ENCODE data around the gene CORO2B.

The CORO2B gene

DNA sequence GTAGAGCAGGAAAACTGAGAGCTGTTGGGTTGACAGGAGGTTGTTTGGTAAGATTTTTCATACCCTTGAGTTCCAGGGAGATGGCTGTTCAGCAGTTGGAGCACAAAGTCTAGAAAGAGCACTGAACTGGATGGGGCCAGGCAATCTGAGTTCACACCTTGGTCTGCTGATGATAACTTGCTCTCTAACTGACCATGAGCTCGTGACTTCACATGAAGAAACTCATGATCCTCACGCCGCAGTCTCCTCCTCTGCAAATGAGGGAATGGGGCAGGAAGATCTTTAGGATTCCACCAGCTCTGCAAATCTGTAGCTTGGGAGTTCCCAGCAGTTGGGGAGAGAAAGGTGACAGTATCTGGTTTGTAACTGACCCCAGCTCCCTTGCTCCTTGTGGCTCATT, 33.7 kb downstream of the CORO2B start:
- no peak for DNase-seq

- DNase-seq, result no peak
Measured at GRCh38 chr15:68612979-68613740, 34.4 kb downstream of the CORO2B start.

DNA sequence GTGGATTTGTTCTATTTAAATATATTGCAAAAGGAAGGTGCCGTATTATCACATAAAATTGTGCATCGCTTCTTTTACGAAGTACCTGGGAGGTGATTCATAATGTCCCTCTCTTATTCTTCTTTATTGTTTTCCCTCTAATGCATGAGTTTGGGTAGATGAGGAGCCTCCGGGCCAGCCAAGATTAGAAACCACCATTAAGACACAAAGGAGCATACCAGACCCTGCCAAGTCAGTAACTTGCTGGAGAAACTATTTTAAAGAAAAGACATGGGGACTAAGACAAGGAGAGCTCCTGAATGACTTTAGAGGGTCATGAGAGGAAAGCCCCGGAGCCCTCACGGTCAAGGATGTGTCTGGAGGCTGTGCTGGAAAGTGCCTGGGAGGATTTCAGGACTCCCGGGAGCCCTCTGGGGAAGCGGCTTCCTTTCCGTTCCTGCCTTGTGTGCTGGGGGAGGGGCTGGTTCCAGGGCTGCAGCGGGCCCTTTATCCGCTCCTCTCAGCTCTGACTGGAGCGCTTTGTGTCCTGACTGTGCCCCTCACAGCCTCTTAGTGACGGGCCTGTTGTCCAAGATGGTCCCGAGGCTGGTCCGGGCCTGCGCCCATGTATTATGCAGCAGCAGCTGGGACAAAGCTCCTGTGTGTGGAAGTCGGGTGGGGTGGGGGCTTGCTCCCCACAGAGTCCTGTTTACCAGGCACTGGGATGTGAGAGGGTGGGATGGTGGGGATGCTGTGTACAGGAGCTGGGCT, 35.7 kb downstream of the CORO2B start:
- DNase-seq, result no peak

DNA sequence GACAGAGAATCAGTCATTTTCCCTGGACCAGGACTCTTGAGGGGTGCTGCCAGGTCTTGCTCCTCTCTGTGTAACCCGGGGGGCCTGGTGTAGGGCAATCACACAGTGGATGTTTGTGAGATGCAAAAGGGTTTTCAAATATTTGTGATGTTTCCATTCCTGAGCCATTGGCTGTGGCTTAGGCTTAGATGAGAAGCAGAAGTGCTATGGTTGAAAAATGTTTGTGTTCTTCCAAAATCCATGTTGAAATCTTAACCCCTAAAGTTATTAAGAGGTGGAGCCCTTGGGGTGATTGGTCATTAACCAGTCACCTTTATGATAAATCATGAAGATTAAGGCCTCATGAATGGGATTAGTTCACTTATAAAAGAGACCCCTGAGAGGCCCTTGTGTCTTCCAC, 36.5 kb downstream of the CORO2B start:
- DNase-seq, result no peak

GRCh38 chr15:68615811-68616210, 37.0 kb downstream of the CORO2B start:
- no peak for DNase-seq

DNA sequence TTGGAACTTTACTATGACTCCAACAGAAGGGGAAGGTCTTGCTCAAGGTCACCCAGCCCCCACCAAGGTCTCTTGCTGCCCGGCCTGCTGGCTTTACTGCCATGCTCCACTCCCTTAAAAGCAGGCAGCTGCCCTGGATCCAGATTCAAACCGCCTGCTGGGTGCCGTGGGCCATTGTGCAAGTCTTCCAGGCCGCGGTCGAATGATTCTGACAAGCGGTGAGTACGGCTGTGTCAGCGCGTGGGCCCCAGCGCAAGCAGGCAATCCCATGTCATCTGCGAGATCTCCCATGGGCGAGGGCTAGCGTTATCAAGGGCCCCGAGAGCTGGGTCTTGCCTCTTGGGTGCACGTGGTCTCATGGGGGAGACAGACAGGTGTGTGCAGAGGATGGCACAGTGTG, 37.6 kb downstream of the CORO2B start:
- DNase-seq, result no peak

GRCh38 chr15:68617001-68617400, 38.2 kb downstream of the CORO2B start:
- no peak for DNase-seq

- no peak for DNase-seq
Measured at GRCh38 chr15:68617777-68618176, 39.0 kb downstream of the CORO2B start.

- DNase-seq, result no peak
Measured at GRCh38 chr15:68618394-68618793, 39.6 kb downstream of the CORO2B start.

GRCh38 chr15:68618908-68619698, 40.3 kb downstream of the CORO2B start:
- no peak for DNase-seq

DNA sequence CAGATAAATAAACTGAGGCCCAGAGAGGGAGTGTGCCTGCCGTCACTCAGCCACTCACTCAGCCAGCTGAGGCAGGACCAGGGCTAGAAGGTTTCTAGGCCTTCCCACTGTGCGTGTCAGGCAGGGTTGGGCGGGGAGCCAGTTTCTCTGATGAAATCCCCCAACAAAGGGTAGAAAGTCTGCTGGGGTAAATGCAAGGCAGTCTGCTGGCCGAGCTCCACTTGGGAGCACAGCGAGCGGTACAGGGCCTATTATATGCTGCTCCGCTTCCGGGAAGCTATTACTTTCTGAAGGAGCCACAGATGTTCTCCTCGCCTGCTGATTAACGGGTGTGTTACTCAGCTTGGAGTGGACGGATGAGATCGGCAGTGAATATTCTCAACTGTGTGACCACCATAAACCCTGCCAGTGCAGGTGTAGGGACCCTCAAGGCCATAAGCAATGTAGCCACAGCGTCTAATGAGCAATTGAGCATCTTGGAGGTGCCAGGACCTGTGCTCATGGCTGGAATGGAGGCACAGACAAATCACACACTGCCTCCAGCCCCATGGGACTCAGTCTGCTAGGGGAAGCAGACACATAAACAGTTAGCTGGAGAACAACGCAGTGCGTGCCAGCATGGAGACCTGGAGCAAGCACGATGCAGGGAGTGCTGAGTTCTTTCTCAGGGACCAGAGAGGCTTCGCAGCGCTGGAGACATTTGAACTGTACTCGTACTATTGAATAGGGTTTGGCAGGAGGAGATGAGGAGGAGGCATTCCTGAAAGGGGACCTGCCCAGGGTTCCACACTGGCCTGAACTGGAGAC, 42.1 kb downstream of the CORO2B start:
- no peak for DNase-seq

- DNase-seq, result no peak
Measured at GRCh38 chr15:68621535-68621934, 42.7 kb downstream of the CORO2B start.

- DNase-seq, result no peak
Measured at GRCh38 chr15:68623301-68623892, 44.6 kb downstream of the CORO2B start.

GRCh38 chr15:68625853-68626252, 47.1 kb downstream of the CORO2B start:
- DNase-seq, result no peak

DNA sequence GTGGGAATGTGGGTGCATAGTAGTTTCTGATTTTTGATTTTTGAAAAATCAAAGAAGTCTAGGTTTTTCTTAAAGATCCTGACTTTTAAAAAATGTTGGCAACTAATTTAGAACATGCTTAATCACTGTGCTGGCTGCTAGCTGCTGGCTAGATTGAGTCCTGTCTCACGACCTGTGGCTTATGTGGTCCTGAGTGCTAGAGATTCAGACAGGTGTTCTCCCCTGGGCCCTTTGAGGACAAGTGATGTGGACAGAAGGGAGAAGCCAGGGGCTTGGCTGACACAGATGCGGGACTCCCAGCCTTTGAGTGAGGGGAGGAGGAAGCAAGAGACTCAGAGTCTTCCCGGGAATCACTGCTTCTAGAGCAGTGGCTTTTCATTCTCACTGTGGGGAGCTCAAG, 47.5 kb downstream of the CORO2B start:
- DNase-seq, result no peak

- no peak for DNase-seq
Measured at GRCh38 chr15:68626739-68627138, 47.9 kb downstream of the CORO2B start.

- no peak for DNase-seq
Measured at GRCh38 chr15:68627476-68627875, 48.7 kb downstream of the CORO2B start.

DNA sequence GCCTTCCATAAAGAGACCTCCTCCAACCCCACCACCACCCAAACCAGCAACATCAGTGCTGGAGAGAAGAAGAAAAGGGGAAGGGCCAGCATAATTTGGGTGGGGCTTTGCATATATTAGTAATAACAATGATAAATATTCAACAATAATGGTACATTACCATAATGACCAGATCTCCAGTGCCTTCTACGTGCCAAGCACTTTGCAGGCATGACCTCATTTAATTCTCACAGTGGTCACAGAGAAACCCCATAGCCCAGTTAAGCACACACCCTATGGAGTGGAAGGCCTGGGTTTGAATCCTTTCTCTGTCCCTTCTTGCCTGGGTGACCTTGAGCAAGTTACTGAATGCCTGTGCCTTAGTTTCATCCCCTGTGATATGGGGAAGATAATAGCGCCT, 49.2 kb downstream of the CORO2B start:
- no peak for DNase-seq

- DNase-seq, result no peak
Measured at GRCh38 chr15:68629519-68630210, 50.9 kb downstream of the CORO2B start.

DNA sequence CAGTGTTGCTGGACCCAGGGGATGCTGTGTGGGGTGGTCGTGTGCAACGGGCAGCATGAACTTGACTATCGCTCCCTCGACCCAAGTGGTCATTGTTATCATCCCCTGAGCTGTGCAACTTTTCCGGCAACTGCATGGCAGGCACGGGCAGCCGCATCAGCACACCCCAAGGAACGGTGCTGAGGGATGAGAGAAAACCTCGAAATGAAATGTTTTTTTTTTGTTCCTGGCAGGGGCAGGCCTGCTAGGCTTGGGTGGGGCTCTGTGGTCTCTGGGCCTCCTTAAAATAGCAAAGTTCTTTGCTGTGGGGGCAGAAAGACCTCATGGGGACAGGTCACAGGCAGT, 51.4 kb downstream of the CORO2B start:
- DNase-seq, result no peak

DNA sequence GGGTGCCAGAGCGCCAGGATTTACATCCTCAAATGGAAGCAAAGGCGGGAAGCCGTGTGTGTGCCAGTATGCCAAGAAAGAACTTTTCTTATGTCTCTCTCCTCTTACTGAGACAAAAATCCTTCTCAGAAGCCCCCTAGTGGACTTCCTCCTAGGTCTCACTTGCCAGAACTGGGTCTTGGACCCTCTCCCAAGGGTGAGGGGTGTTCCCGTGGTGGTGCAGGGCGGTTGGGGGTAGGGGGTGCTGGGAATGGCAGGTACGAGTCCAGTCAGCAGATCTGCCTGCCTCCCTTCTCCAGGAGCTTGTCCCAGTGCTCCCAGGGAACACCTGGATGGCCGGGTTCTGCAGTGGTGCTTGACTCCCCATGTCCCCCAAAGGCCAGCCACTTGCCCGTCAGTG, 52.0 kb downstream of the CORO2B start:
- no peak for DNase-seq

- no peak for DNase-seq
Measured at GRCh38 chr15:68631601-68632051, 52.8 kb downstream of the CORO2B start.
